Small intestine (tissue), 7 donors: ENCODE results near the gene CLNS1A. TPM values are rescaled to one million over a fixed set of nuclear protein-coding genes. Genes with fewer than 3 reads are reported as not detected.
A peak's percentile ranks its signal among the peaks of the same experiment; 100 is the strongest.
"Not testable (repeated sequence)": the region's sequence is repeated elsewhere in the genome, so short reads cannot be mapped to it uniquely, and the experiment has no call there.

Experiments used
- DNase-seq, 2 donors: peaks; one replicate each; pipeline versions ENCODE4 v3.0.0 to v3.0.0-alpha.2; 2013
- FAIRE-seq: peaks from 2 replicates; lab custom pipeline; 2012; peaks lifted over from hg19 to GRCh38; lab: Jason Lieb, UNC
- H3K27ac ChIP-seq, 3 donors: one replicate each; pipeline ENCODE4 v1.5.1; 2013; ENCODE audit warnings: low read length in 2 of 3, mild to moderate bottlenecking in 2 of 3, control low read depth in 1 of 3, inconsistent platforms in 1 of 3, low read depth in 1 of 3, moderate library complexity in 1 of 3
- H3K27me3 ChIP-seq, 3 donors: one replicate each; pipeline ENCODE4 v1.6.1; 2013; ENCODE audit warnings: low read length in 3 of 3, inconsistent platforms in 1 of 3; ENCODE audit not compliant: control insufficient read depth in 3 of 3, insufficient read depth in 3 of 3
- H3K36me3 ChIP-seq, 3 donors: one replicate each; pipeline ENCODE4 v1.6.1; 2013; ENCODE audit warnings: low read length in 3 of 3, inconsistent platforms in 1 of 3, low read depth in 1 of 3, mild to moderate bottlenecking in 1 of 3, moderate library complexity in 1 of 3; ENCODE audit not compliant: control insufficient read depth in 3 of 3, insufficient read depth in 2 of 3
- H3K4me1 ChIP-seq, 3 donors: one replicate each; pipeline ENCODE4 v1.6.1; 2013; ENCODE audit warnings: low read length in 2 of 3, inconsistent platforms in 1 of 3, low read depth in 1 of 3, mild to moderate bottlenecking in 1 of 3, moderate library complexity in 1 of 3; ENCODE audit not compliant: control insufficient read depth in 3 of 3, insufficient read depth in 2 of 3
- H3K4me3 ChIP-seq, 3 donors: one replicate each; pipeline ENCODE4 v1.5.1; 2013; ENCODE audit warnings: low read length in 3 of 3, control low read depth in 1 of 3, inconsistent platforms in 1 of 3, low read depth in 1 of 3, mild to moderate bottlenecking in 1 of 3, moderate library complexity in 1 of 3
- H3K9me3 ChIP-seq, 2 donors: one replicate each; pipeline ENCODE4 v1.6.1; 2013; ENCODE audit warnings: low read depth in 1 of 2, low read length in 1 of 2; ENCODE audit not compliant: control insufficient read depth in 2 of 2, insufficient read depth in 1 of 2
- WGBS, 3 donors: extraction: QIAGEN DNeasy Blood & Tissue Kit; methylation state at CpG; one replicate each; pipeline ENCODE4 v1.1.7; 2013; 5-methylcytosine and 5-hydroxymethylcytosine counted together
- polyA plus RNA-seq, 4 donors: library from polyadenylated mRNA; stranded (reverse) in 3 of 4; unstranded in 1 of 4; fragments of 200-250 nt in 3 of 4; fragments of 120-200 nt in 1 of 4; gene quantifications; one replicate each; pipeline versions ENCODE4 v1.2.1 to v1.2.3, GENCODE V29; 2013
- donor health status: healthy with polysubstance abuse.
- donor health status: control.
- donor health status: control.
- donor health status: Bipolar disorder and iron deficiency.
- donor health status: healthy.

The CLNS1A gene
- polyA plus RNA-seq, 4 donors, result 64.6 to 188 (median 90.9) TPM

DNA sequence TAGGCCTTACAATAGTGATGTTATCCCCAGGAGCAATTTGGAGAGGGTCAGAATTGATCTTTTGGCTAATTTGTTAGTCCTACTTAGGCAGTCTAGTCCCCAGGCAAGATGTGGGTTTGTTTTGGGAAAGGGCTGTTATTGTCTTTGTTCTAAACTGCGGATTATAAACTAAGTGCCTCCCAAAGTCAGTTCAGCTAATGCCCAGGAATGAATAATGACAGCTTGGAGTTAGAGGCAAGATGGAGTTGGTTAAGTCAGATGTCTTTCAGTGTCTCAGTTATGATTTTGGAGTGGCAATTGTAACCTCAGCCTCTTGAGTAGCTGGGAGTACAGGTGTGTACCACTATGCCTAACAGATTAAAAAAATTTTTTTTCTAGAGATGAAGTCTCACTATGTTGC, 7.3 kb upstream of the CLNS1A start:
- Histone ChIP-seq H3K27me3 (no peaks in the 10 kb centered on the region), H3K4me1 (peaks cover 0 to 1% (median 0%) of the 10 kb centered on the region in 3 donors), H3K9me3 (peaks cover 0 to 13% of the 10 kb centered on the region in 2 donors), H3K36me3 (no peaks in the 10 kb centered on the region), H3K27ac (no peak overlapping the region), H3K4me3 (no peak overlapping the region)
- 76 to 94% (median 86%) methylated on average over 1 of the region's 1 CpG for WGBS, 3 donors
- FAIRE-seq (no peak), DNase-seq (no peak)

GRCh38 chr11:77642228-77642627, 4.6 kb upstream of the CLNS1A start:
- Histone ChIP-seq H3K9me3 (peaks cover 0 to 15% of the 10 kb centered on the region in 2 donors), H3K27ac (no peak overlapping the region), H3K36me3 (no peaks in the 10 kb centered on the region), H3K27me3 (no peaks in the 10 kb centered on the region), H3K4me3 (no peak overlapping the region), H3K4me1 (peaks cover 0 to 2% (median 0%) of the 10 kb centered on the region in 3 donors)
- FAIRE-seq, result no peak
- 79 to 85% (median 80%) methylated on average over 2 of the region's 2 CpGs for WGBS, 3 donors
- peak in 1 of 2 donors; percentile 13 for DNase-seq

- FAIRE-seq (no peak), DNase-seq (peak in 1 of 2 donors; percentile 18)
- peaks cover 0 to 8% (median under 1%) of the 10 kb centered on the region in 3 donors for H3K36me3 ChIP-seq
- peak overlapping the region in 1 of 3 donors; percentile 80 for H3K27ac ChIP-seq
- no peaks in the 10 kb centered on the region for H3K27me3 ChIP-seq
- H3K4me1 ChIP-seq, result peaks cover 3 to 8% (median 3%) of the 10 kb centered on the region in 3 donors
- H3K9me3 ChIP-seq, result peaks cover 0 to 15% of the 10 kb centered on the region in 2 donors
- 1 to 2% (median 1%) methylated on average over 14 of the region's 14 CpGs for WGBS, 3 donors
- peak overlapping the region; percentile 76 to 91 (median 88) for H3K4me3 ChIP-seq
Measured at GRCh38 chr11:77636731-77637344, 756 bp downstream of the CLNS1A start.

GRCh38 chr11:77633926-77634325, 3.7 kb downstream of the CLNS1A start:
- FAIRE-seq, H3K27me3 ChIP-seq, H3K4me3 ChIP-seq, H3K27ac ChIP-seq, H3K4me1 ChIP-seq, H3K9me3 ChIP-seq, DNase-seq: not testable (repeated sequence)
- WGBS, 3 donors, result 87 to 93% (median 91%) methylated on average over 5 of the region's 5 CpGs
- H3K36me3 ChIP-seq, result peaks cover 0 to 13% (median 2%) of the 10 kb centered on the region in 3 donors

DNA sequence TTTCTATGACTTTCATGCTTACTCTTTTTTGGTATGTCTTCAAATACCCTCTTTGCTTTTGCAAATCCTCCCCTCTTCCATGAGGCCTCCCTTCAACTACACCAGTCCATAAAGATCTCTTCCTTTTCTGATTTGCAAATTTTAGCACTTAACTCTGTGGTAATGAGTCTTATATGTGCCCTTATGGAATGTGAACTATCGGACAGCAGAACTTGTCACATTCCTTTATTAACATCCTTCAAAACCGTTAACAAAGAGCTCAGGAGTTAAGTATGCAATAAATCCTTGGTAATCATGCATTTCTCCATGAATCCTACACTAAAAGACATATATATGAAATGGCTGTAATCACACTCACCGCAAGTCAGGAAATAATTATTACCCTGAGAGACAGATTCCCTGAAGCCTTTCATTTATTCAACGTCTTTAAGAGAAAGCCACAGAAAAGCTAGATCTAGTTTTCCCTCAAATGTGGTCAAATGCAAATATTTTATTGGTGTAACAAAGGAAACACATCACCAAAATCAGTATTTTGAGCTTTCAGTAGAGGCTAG, 7.4 kb downstream of the CLNS1A start:
- Histone ChIP-seq H3K4me3 (no peak overlapping the region), H3K4me1 (peaks cover 0 to 3% (median 0%) of the 10 kb centered on the region in 3 donors), H3K9me3 (no peaks in the 10 kb centered on the region), H3K27ac (no peak overlapping the region), H3K36me3 (peaks cover 0 to 30% (median 5%) of the 10 kb centered on the region in 3 donors), H3K27me3 (no peaks in the 10 kb centered on the region)
- WGBS, 3 donors, result 77 to 81% (median 79%) methylated on average over 4 of the region's 4 CpGs
- no peak for DNase-seq
- no peak for FAIRE-seq

- Histone ChIP-seq H3K4me1 (no peaks in the 10 kb centered on the region), H3K36me3 (peaks cover 6 to 34% (median 15%) of the 10 kb centered on the region in 3 donors), H3K4me3 (no peak overlapping the region), H3K9me3 (no peaks in the 10 kb centered on the region), H3K27ac (no peak overlapping the region), H3K27me3 (no peaks in the 10 kb centered on the region)
- no peak for FAIRE-seq
- DNase-seq, result peak; percentile 69 to 70
- WGBS, 3 donors, result 84 to 88% (median 85%) methylated on average over 3 of the region's 3 CpGs
Measured at GRCh38 chr11:77619576-77620198, 17.9 kb downstream of the CLNS1A start.

DNA sequence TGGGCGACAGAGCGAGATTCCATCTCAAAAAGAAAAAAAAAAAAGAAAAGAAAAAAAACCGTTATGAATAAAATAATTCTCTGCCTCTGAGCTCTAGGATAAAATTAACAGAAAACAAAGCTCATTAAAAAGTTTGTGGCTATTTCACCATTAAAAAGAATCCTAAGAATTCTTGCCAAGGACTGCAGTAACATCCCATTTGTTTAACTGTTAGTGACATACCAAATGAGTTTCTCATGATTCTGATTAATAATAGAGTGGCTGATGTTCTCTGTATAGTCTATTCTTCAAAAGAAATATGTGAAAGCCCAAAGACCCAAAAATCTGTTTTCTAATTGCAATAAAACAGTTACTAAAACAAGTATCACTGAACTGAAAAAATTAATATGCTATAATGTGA, 19.7 kb downstream of the CLNS1A start:
- 81 to 91% (median 87%) methylated on average over 3 of the region's 3 CpGs for WGBS, 3 donors
- Histone ChIP-seq H3K4me3 (no peak overlapping the region), H3K4me1 (no peaks in the 10 kb centered on the region), H3K9me3 (no peaks in the 10 kb centered on the region), H3K27me3 (no peaks in the 10 kb centered on the region), H3K27ac (no peak overlapping the region), H3K36me3 (peaks cover 0 to 25% (median 15%) of the 10 kb centered on the region in 3 donors)
- FAIRE-seq, result no peak
- no peak for DNase-seq

DNA sequence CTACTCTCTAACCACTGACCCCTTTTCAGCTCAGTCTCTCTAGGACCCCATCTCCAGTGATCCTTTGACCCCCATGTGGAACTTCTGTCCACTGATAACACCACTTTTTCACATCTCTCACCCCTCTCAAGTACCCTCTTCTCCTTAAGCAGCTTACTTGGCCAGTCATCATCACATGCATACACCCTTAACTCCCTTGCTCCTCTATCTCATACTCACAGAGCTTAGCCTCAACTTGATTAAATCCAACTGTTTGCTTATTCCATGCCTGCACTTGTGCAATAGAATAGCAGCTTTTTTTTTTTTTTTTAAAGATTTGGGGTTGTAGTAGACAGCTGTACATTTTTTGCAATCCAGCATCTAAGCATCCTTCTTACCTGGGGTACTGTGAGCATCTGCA, 25.7 kb downstream of the CLNS1A start:
- DNase-seq (no peak), FAIRE-seq (no peak)
- Histone ChIP-seq H3K27me3 (no peaks in the 10 kb centered on the region), H3K9me3 (no peaks in the 10 kb centered on the region), H3K4me3 (no peak overlapping the region), H3K27ac (no peak overlapping the region), H3K4me1 (no peaks in the 10 kb centered on the region), H3K36me3 (peaks cover 4 to 26% (median 17%) of the 10 kb centered on the region in 3 donors)
